ENCODE measurements around the gene IL1RAP. TPM values are rescaled to one million over a fixed set of nuclear protein-coding genes. Genes with fewer than 3 reads are reported as not detected.

The IL1RAP gene
- total and polyA plus RNA-seq, 10 donors, result 1.1 to 47.4 (median 24.6) TPM

- no peak for TF ChIP-seq POLR2A (IDR thresholded peaks at IDR 0.05)
- TF ChIP-seq POLR2AphosphoS5 (IDR thresholded peaks at IDR 0.05), result no peak
- TF ChIP-seq CTCF (IDR thresholded peaks at IDR 0.05 in 8 of 11, conservative IDR thresholded peaks at IDR 0.05 in 3 of 11), result no peak
- Histone ChIP-seq H3K9me3 (peaks cover 0 to 11% (median 0%) of the 10 kb centered on the region in 8 donors), H3K36me3 (peaks cover 0 to 17% (median 0%) of the 10 kb centered on the region in 6 donors), H3K4me3 (no peak overlapping the region), H3K27me3 (replicated peaks in 1 of 7) (no peaks in the 10 kb centered on the region), H3K4me1 (no peaks in the 10 kb centered on the region), H3K27ac (no peak overlapping the region)
- 94 to 96% (median 95%) methylated on average over 11 of the region's 11 CpGs for WGBS, 5 donors
- DNase-seq, result no peak
- intact Hi-C loops (cut with DNase I; ENCODE audit: low total_unique reads), result no loop called here
Measured at GRCh38 chr3:190560013-190560895, 46.4 kb downstream of the IL1RAP start.

- H3K4me3 ChIP-seq, result no peak overlapping the region
- intact Hi-C loops (cut with DNase I; ENCODE audit: low total_unique reads), result no loop called here
- peaks cover 0 to 8% (median 0%) of the 10 kb centered on the region in 6 donors for H3K36me3 ChIP-seq
- peaks cover 0 to 18% (median 3%) of the 10 kb centered on the region in 6 donors for H3K4me1 ChIP-seq
- H3K27ac ChIP-seq, result no peak overlapping the region
- no peak for DNase-seq
- TF ChIP-seq POLR2AphosphoS5 (IDR thresholded peaks at IDR 0.05) (no peak), POLR2A (IDR thresholded peaks at IDR 0.05) (no peak), CTCF (IDR thresholded peaks at IDR 0.05 in 8 of 11, conservative IDR thresholded peaks at IDR 0.05 in 3 of 11) (no peak)
- WGBS, 5 donors, result 81 to 92% (median 87%) methylated on average over 3 of the region's 3 CpGs
- peaks cover 0 to 11% (median 0%) of the 10 kb centered on the region in 8 donors for H3K9me3 ChIP-seq
- no peaks in the 10 kb centered on the region for H3K27me3 ChIP-seq (replicated peaks in 1 of 7)
Measured at GRCh38 chr3:190562866-190563510, 49.1 kb downstream of the IL1RAP start.

- H3K4me3 ChIP-seq, result no peak overlapping the region
- intact Hi-C loops (cut with DNase I; ENCODE audit: low total_unique reads), result no loop called here
- DNase-seq, result no peak
Measured at GRCh38 chr3:190564175-190564574, 50.3 kb downstream of the IL1RAP start.

More at GRCh38 chr3:190564175-190564574, 50.3 kb downstream of the IL1RAP start:
- 72 to 98% (median 96%) methylated on average over 2 of the region's 2 CpGs for WGBS, 5 donors
- Histone ChIP-seq H3K4me1 (peaks cover 0 to 18% (median 3%) of the 10 kb centered on the region in 6 donors), H3K27me3 (replicated peaks in 1 of 7) (no peaks in the 10 kb centered on the region), H3K9me3 (peaks cover 0 to 6% (median 0%) of the 10 kb centered on the region in 8 donors), H3K27ac (no peak overlapping the region), H3K36me3 (peaks cover 0 to 8% (median 0%) of the 10 kb centered on the region in 6 donors)
- no peak for TF ChIP-seq POLR2A (IDR thresholded peaks at IDR 0.05)
- TF ChIP-seq CTCF (IDR thresholded peaks at IDR 0.05 in 8 of 11, conservative IDR thresholded peaks at IDR 0.05 in 3 of 11), result no peak
- no peak for TF ChIP-seq POLR2AphosphoS5 (IDR thresholded peaks at IDR 0.05)

Measured in spleen (tissue), 11 donors.